ENCODE measurements around the gene ARHGAP10.
A peak's percentile ranks its signal among the peaks of the same experiment; 100 is the strongest.

The ARHGAP10 gene

GRCh38 chr4:147955827-147956558 is 224.1 kb downstream of the ARHGAP10 start:
- no peak for DNase-seq (ENCODE audit: low spot score)

GRCh38 chr4:147957446-147957845 is 225.6 kb downstream of the ARHGAP10 start:
- DNase-seq (ENCODE audit: low spot score), result no peak

- no peak for DNase-seq (ENCODE audit: low spot score)
These were observed 226.2 kb downstream of the ARHGAP10 start for GRCh38 chr4:147958057-147958456.

- no peak for DNase-seq (ENCODE audit: low spot score)
These were observed 226.7 kb downstream of the ARHGAP10 start for GRCh38 chr4:147958489-147959065.

GRCh38 chr4:147960971-147961370 is 229.1 kb downstream of the ARHGAP10 start:
- DNase-seq (ENCODE audit: low spot score), result no peak

GRCh38 chr4:147963839-147964238 is 232.0 kb downstream of the ARHGAP10 start:
- DNase-seq (ENCODE audit: low spot score), result peak; percentile 20

- no peak for DNase-seq (ENCODE audit: low spot score)
These were observed 232.5 kb downstream of the ARHGAP10 start for GRCh38 chr4:147964266-147964880.

- DNase-seq (ENCODE audit: low spot score), result no peak
These were observed 233.2 kb downstream of the ARHGAP10 start for GRCh38 chr4:147965056-147965455.

- DNase-seq (ENCODE audit: low spot score), result no peak
These were observed 234.0 kb downstream of the ARHGAP10 start for GRCh38 chr4:147965873-147966272.

GRCh38 chr4:147968641-147969040 is 236.8 kb downstream of the ARHGAP10 start:
- no peak for DNase-seq (ENCODE audit: low spot score)

- DNase-seq (ENCODE audit: low spot score), result no peak
These were observed 237.9 kb downstream of the ARHGAP10 start for GRCh38 chr4:147969573-147970385.

- no peak for DNase-seq (ENCODE audit: low spot score)
These were observed 239.2 kb downstream of the ARHGAP10 start for GRCh38 chr4:147971116-147971515.

GRCh38 chr4:147975325-147975724 is 243.4 kb downstream of the ARHGAP10 start:
- peak; percentile 50 for DNase-seq (ENCODE audit: low spot score)

- peak; percentile 15 for DNase-seq (ENCODE audit: low spot score)
These were observed 244.3 kb downstream of the ARHGAP10 start for GRCh38 chr4:147975933-147976928.

- DNase-seq (ENCODE audit: low spot score), result no peak
These were observed 248.7 kb downstream of the ARHGAP10 start for GRCh38 chr4:147980586-147980985.

GRCh38 chr4:147981305-147981704 is 249.4 kb downstream of the ARHGAP10 start:
- peak; percentile 40 for DNase-seq (ENCODE audit: low spot score)

- peak; percentile 65 for DNase-seq (ENCODE audit: low spot score)
These were observed 252.3 kb downstream of the ARHGAP10 start for GRCh38 chr4:147984065-147984777.

- DNase-seq (ENCODE audit: low spot score), result no peak
These were observed 252.9 kb downstream of the ARHGAP10 start for GRCh38 chr4:147984778-147985138.

- DNase-seq (ENCODE audit: low spot score), result no peak
These were observed 253.5 kb downstream of the ARHGAP10 start for GRCh38 chr4:147985376-147985775.

GRCh38 chr4:147987252-147987651 is 255.4 kb downstream of the ARHGAP10 start:
- no peak for DNase-seq (ENCODE audit: low spot score)
